IMR-90 (cell line): ENCODE measurements around the gene TMEM145.

Source experiments
- CTCF ChIP-seq: conservative IDR thresholded peaks from 2 replicates; pipeline ENCODE4 v1.5.1; 2012; ENCODE audit warnings: mild to moderate bottlenecking, low read depth, low read length, improper control_type of control experiment
- ELK1 ChIP-seq: fragments of 150-350 bp; IDR thresholded peaks from 2 replicates; pipeline ENCODE4 v1.6.1; 2016; ENCODE audit warnings: low read depth, mild to moderate bottlenecking, low read length, moderate library complexity, borderline replicate concordance
- MAFK ChIP-seq: IDR thresholded peaks from 2 replicates; pipeline ENCODE4 v1.6.1; 2012; ENCODE audit warnings: low read depth, low read length, improper control_type of control experiment
- POLR2A ChIP-seq: IDR thresholded peaks from 2 replicates; pipeline ENCODE4 v1.6.1; 2012; ENCODE audit warnings: mild to moderate bottlenecking, low read depth, low read length
- SMC3 ChIP-seq: fragments of 150-350 bp; IDR thresholded peaks from 2 replicates; pipeline ENCODE4 v1.6.1; 2016; ENCODE audit warnings: low read depth, mild to moderate bottlenecking, antibody characterized with exemption, low read length, moderate library complexity

- TF ChIP-seq POLR2A (no peak), CTCF (no peak), SMC3 (no peak), ELK1 (no peak), MAFK (no peak)
Measured at GRCh38 chr19:42271045-42271419, 42.1 kb upstream of the TMEM145 start.
